Measurements from ENCODE around the gene PPP2R2C. TPM values are rescaled to one million over a fixed set of nuclear protein-coding genes. Genes with fewer than 3 reads are reported as not detected.

PPP2R2C gene
- polyA plus RNA-seq, 1 of the 3 experiments (the other 2 are of a cell fraction) = 0.21 TPM

- no peaks in the 10 kb centered on the region for H3K36me3 ChIP-seq (replicated peaks in 1 of 2; ENCODE audit: control insufficient read depth in 1 of 2, insufficient read depth in 2 of 2, low read length in 1 of 2)
- CTCF ChIA-PET = no interaction called here
Observed at GRCh38 chr4:6502147-6502546, 29.7 kb upstream of the PPP2R2C start.

DNA sequence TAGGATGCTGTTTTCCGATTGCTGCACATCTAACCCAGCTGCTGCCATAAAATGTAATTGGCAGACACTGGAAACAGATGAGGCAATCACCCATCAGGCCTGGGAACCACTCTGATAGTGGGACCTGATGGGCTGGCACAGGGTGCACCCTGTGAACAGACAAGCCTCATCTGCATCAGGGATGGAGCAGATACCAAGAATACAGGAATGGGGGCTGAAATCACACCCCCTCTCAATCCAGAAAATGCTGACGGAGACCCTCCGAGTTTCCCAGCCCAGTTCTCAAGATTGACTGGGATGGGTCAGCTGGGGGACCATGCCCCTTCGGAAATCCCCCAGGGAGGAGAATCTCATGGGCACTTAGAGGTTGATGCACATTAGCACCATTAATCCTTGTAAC lies 28.8 kb upstream of the PPP2R2C start:
- H3K36me3 ChIP-seq (replicated peaks in 1 of 2; ENCODE audit: control insufficient read depth in 1 of 2, insufficient read depth in 2 of 2, low read length in 1 of 2) = no peaks in the 10 kb centered on the region
- CTCF ChIA-PET = interaction anchor here (1.1 to 3.6 kb wide), 3 partner anchors 13 to 45 kb away, joined by 3 to 11 read pairs (median 4); no protein-coding TSS in a partner anchor

More at GRCh38 chr4:6502147-6502546, 29.7 kb upstream of the PPP2R2C start:
- no peaks in the 10 kb centered on the region for H4K20me1 ChIP-seq (ENCODE audit: insufficient read depth)
- no peak for DNase-seq
- no peak overlapping the region for H3K4me3 ChIP-seq (ENCODE audit: low read depth in 2 of 2, low read length in 1 of 2)
- 32% methylated on average over 4 of the region's 6 CpGs for WGBS (ENCODE audit: low lambda C conversion rate)
- TF ChIP-seq SIN3A (IDR thresholded peaks at IDR 0.05; ENCODE audit: borderline replicate concordance, low read depth, low read length) (no peak), MEF2A (IDR thresholded peaks at IDR 0.05; ENCODE audit: borderline replicate concordance, low read depth) (no peak), NRF1 (IDR thresholded peaks at IDR 0.05; ENCODE audit: low read depth, low read length) (no peak), FOSL2 (IDR thresholded peaks at IDR 0.05; ENCODE audit: borderline replicate concordance, low read depth) (no peak), CTCF (IDR thresholded peaks at IDR 0.05) (no peak)
- H3K4me2 ChIP-seq = no peak overlapping the region
- H3K9ac ChIP-seq = no peak overlapping the region
- H3K9me3 ChIP-seq = 0 out of 2 replicates have a peak, but pooled peaks cover 12% of the 10 kb centered on the region
- no peaks in the 10 kb centered on the region for H3K27me3 ChIP-seq (ENCODE audit: insufficient read depth)
- no peaks in the 10 kb centered on the region for H3K9me2 ChIP-seq
- no peak overlapping the region for H3K27ac ChIP-seq (ENCODE audit: low read depth in 2 of 2, low read length in 1 of 2)
- H3F3A ChIP-seq (replicated peaks; ENCODE audit: insufficient read depth) = no peaks in the 10 kb centered on the region
- H2AFZ ChIP-seq (ENCODE audit: low read depth) = no peak overlapping the region
- H3K79me2 ChIP-seq (ENCODE audit: insufficient read depth) = no peaks in the 10 kb centered on the region
- POLR2A ChIA-PET = no interaction called here
- no peaks in the 10 kb centered on the region; a peak in 1 of 4 replicates for H3K4me1 ChIP-seq (ENCODE audit: control insufficient read depth in 1 of 2, insufficient read depth in 2 of 2, low read depth in 1 of 2, low read length in 1 of 2)

More for the DNA sequence above, 28.8 kb upstream of the PPP2R2C start:
- peak; percentile 37 for DNase-seq
- Histone ChIP-seq H2AFZ (ENCODE audit: low read depth) (no peak overlapping the region), H3K4me2 (no peak overlapping the region), H3K9me3 (0 out of 2 replicates have a peak, but pooled peaks cover 12% of the 10 kb centered on the region), H3K9ac (no peak overlapping the region), H3K9me2 (no peaks in the 10 kb centered on the region), H3K27me3 (ENCODE audit: insufficient read depth) (no peaks in the 10 kb centered on the region), H3F3A (replicated peaks; ENCODE audit: insufficient read depth) (no peaks in the 10 kb centered on the region), H3K4me3 (ENCODE audit: low read depth in 2 of 2, low read length in 1 of 2) (no peak overlapping the region), H3K27ac (ENCODE audit: low read depth in 2 of 2, low read length in 1 of 2) (no peak overlapping the region; a peak in 1 of 4 replicates), H3K4me1 (ENCODE audit: control insufficient read depth in 1 of 2, insufficient read depth in 2 of 2, low read depth in 1 of 2, low read length in 1 of 2) (no peaks in the 10 kb centered on the region; a peak in 1 of 4 replicates), H3K79me2 (ENCODE audit: insufficient read depth) (no peaks in the 10 kb centered on the region), H4K20me1 (ENCODE audit: insufficient read depth) (no peaks in the 10 kb centered on the region)
- POLR2A ChIA-PET = no interaction called here
- 28% methylated on average over 4 of the region's 4 CpGs for WGBS (ENCODE audit: low lambda C conversion rate)
- no peak for TF ChIP-seq MXI1 (IDR thresholded peaks at IDR 0.05; ENCODE audit: low read depth, low read length)
- TF ChIP-seq MAX (IDR thresholded peaks at IDR 0.05; ENCODE audit: low read depth) = no peak
- TF ChIP-seq JUND (IDR thresholded peaks at IDR 0.05) = no peak
- no peak for TF ChIP-seq GATA2 (CRISPR knock-in tag; IDR thresholded peaks at IDR 0.05)
- TF ChIP-seq USF2 (IDR thresholded peaks at IDR 0.05; ENCODE audit: borderline replicate concordance, low read depth, low read length) = no peak
- TF ChIP-seq NFIC (IDR thresholded peaks at IDR 0.05; ENCODE audit: borderline replicate concordance) = no peak
- no peak for TF ChIP-seq SMC3 (IDR thresholded peaks at IDR 0.05; ENCODE audit: low read depth, low read length)
- TF ChIP-seq GABPA (IDR thresholded peaks at IDR 0.05; ENCODE audit: low read depth) = no peak
- TF ChIP-seq RAD21 (IDR thresholded peaks at IDR 0.05; ENCODE audit: low read length) = no peak
- TF ChIP-seq RCOR1 (IDR thresholded peaks at IDR 0.05; ENCODE audit: low read length) = no peak
- TF ChIP-seq TAF1 (IDR thresholded peaks at IDR 0.05; ENCODE audit: borderline replicate concordance, low read depth, low read length) = no peak
- no peak for TF ChIP-seq NRF1 (IDR thresholded peaks at IDR 0.05; ENCODE audit: low read depth, low read length)
- no peak for TF ChIP-seq EZH2phosphoT487 (IDR thresholded peaks at IDR 0.05; ENCODE audit: borderline replicate concordance, low read depth)
- TF ChIP-seq EP300 (IDR thresholded peaks at IDR 0.05; ENCODE audit: borderline replicate concordance in 1 of 2, low read depth in 1 of 2, low read length in 1 of 2) = no peak
- no peak for TF ChIP-seq FOSL2 (IDR thresholded peaks at IDR 0.05; ENCODE audit: borderline replicate concordance, low read depth)
- TF ChIP-seq SIN3A (IDR thresholded peaks at IDR 0.05; ENCODE audit: borderline replicate concordance, low read depth, low read length) = no peak

Data from SK-N-SH (cell line).